Mucosa of stomach (tissue), 1 donor: ENCODE measurements around the gene GREB1L.
"Not testable (repeated sequence)": the region's sequence is repeated elsewhere in the genome, so short reads cannot be mapped to it uniquely, and the experiment has no call there.

Source experiments
- H3K27me3 ChIP-seq: one replicate; pipeline ENCODE4 v1.7.0; 2013; ENCODE audit warnings: mild to moderate bottlenecking, low read length; ENCODE audit not compliant: control insufficient read depth, insufficient read depth
- H3K36me3 ChIP-seq: one replicate; pipeline ENCODE4 v1.7.0; 2013; ENCODE audit warnings: low read length; ENCODE audit not compliant: control insufficient read depth, insufficient read depth
- H3K4me1 ChIP-seq: one replicate; pipeline ENCODE4 v1.7.0; 2013; ENCODE audit warnings: mild to moderate bottlenecking, low read length; ENCODE audit not compliant: control insufficient read depth, insufficient read depth
- H3K4me3 ChIP-seq: one replicate; pipeline ENCODE4 v1.7.0; 2013; ENCODE audit warnings: low read length
- H3K9ac ChIP-seq: one replicate; pipeline ENCODE4 v1.7.0; 2013; ENCODE audit warnings: mild to moderate bottlenecking, low read length, moderate library complexity
- H3K9me3 ChIP-seq: one replicate; pipeline ENCODE4 v1.7.0; 2013; ENCODE audit warnings: mild to moderate bottlenecking, low read length, moderate library complexity; ENCODE audit not compliant: control insufficient read depth
- donor health status: Pancreatic carcinoma.

Gene GREB1L

DNA sequence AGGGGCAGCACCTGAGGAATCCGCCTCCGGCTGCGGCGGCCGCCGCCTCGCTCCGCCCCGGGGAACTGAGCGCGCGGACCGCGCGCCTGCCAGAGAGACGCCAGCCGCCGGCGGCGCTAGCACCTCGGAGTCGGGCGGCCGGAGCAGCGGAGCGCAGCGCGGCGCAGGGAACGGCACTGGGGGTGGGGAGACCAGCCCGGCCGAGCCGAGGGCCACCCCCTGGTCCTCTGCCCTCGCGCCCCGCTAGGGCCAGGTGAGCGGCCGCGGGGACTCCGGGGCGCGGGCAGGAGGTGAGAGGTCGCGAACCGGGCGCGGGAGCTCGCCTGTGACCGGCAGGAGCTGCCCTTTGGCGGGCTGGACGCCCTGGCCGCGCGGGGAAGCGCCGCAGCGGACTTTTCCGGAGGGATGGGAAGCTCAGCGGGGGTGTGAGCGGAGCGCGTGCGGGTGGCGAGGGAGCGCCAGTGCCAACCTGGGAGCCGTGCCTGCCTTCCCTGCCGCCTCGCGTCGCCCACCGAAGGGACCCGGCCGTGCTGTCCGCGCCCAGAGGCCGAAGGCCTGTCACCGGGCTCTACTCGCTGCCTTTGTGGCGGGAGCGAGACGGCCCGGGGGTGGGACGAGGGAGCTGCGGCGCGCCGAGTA, at the start of gene GREB1L:
Gene GREB1L (plus strand): TSS at position 92 of the 639 bp plus-strand sequence. CDS start 141,287 bp downstream, outside the sequence.
- H3K9me3 ChIP-seq, result no peaks in the 10 kb centered on the region
- no peaks in the 10 kb centered on the region for H3K36me3 ChIP-seq
- peaks cover 51% of the 10 kb centered on the region for H3K27me3 ChIP-seq
- peak within 1 kb of the TSS; percentile 34 for H3K9ac ChIP-seq
- H3K4me1 ChIP-seq, result peaks cover 5% of the 10 kb centered on the region
- peak within 1 kb of the TSS; percentile 14 for H3K4me3 ChIP-seq

DNA sequence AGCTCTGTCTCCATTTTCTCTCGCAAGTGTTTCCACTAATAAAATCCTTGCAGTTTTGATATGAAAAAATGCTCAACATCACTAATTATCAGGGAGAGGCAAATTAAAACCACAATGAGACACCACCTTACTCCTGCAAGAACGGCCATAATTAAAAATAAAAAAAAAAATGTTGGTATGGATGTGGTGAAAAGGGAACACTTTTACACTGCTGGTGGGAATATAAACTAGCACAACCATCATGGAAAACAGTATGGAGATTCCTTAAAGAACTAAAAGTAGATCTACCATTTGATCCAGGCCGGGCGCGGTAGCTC, 49.8 kb upstream of the GREB1L start:
- Histone ChIP-seq H3K9me3 (no peaks in the 10 kb centered on the region), H3K4me1 (no peaks in the 10 kb centered on the region), H3K4me3 (no peak overlapping the region), H3K9ac (no peak overlapping the region), H3K27me3 (no peaks in the 10 kb centered on the region), H3K36me3 (no peaks in the 10 kb centered on the region)

- Histone ChIP-seq H3K27me3 (no peaks in the 10 kb centered on the region), H3K9me3 (no peaks in the 10 kb centered on the region), H3K4me3 (no peak overlapping the region), H3K9ac (no peak overlapping the region), H3K36me3 (no peaks in the 10 kb centered on the region), H3K4me1 (no peaks in the 10 kb centered on the region)
Measured at GRCh38 chr18:21194871-21195771, 46.9 kb upstream of the GREB1L start.

DNA sequence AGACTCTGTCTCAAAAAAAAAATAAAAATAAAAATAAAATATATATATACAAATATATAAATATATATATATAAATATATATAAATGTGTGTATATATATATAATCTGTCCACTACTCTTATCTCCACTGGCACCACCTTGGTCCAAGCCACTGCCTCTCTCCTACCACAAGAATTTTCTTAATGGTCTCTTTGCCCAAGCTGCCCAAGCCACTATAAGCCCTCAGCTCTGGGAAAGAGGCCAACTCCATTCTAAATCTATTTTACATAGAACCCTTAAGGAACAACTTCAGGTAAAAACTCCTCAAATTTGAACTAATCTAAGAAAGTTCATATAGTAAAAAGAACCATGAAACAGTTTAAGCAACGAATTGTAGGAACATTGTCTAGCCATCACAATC, 45.6 kb upstream of the GREB1L start:
- H3K27me3 ChIP-seq, result no peaks in the 10 kb centered on the region
- no peaks in the 10 kb centered on the region for H3K4me1 ChIP-seq
- H3K4me3 ChIP-seq, result no peak overlapping the region
- no peaks in the 10 kb centered on the region for H3K36me3 ChIP-seq
- no peaks in the 10 kb centered on the region for H3K9me3 ChIP-seq
- H3K9ac ChIP-seq, result no peak overlapping the region

- no peak overlapping the region for H3K4me3 ChIP-seq
- no peaks in the 10 kb centered on the region for H3K36me3 ChIP-seq
- no peaks in the 10 kb centered on the region for H3K4me1 ChIP-seq
- H3K9me3 ChIP-seq, result no peaks in the 10 kb centered on the region
- no peak overlapping the region for H3K9ac ChIP-seq
- H3K27me3 ChIP-seq, result no peaks in the 10 kb centered on the region
Measured at GRCh38 chr18:21203126-21203525, 38.9 kb upstream of the GREB1L start.

DNA sequence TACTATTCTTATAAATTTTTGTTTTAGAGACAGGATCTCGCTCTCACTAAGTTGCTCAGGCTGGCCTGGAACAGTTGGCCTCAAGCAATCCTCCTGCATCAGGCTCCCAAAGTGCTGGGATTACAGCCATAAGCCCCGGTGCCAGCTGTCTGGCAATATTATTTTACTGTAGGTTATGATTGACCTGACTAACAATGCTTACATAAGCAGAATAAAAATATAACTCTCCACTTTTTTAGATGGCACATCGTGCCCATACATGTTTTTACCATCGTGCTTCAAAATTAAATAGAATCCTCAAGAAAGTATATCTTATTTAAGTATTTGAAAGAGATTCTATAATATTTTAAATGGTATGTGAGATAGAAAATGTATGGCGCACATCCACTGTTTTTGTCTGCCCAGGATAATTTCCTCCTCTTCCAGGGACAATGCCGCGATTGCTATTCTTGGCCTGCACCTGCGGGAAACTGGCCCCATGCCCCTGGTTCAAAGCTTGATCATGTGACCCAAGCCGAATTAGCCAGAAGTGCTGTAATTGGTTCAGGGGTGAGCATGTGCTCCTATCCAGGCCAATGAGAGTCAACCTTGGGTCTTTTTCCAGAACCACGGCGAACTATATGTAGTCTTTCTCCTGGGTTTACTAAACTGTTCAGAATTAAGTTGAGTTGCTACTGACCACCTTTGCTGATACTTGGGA, 38.3 kb upstream of the GREB1L start:
- H3K9me3 ChIP-seq, result no peaks in the 10 kb centered on the region
- no peak overlapping the region for H3K9ac ChIP-seq
- H3K27me3 ChIP-seq, result no peaks in the 10 kb centered on the region
- H3K36me3 ChIP-seq, result no peaks in the 10 kb centered on the region
- H3K4me1 ChIP-seq, result no peaks in the 10 kb centered on the region
- no peak overlapping the region for H3K4me3 ChIP-seq

DNA sequence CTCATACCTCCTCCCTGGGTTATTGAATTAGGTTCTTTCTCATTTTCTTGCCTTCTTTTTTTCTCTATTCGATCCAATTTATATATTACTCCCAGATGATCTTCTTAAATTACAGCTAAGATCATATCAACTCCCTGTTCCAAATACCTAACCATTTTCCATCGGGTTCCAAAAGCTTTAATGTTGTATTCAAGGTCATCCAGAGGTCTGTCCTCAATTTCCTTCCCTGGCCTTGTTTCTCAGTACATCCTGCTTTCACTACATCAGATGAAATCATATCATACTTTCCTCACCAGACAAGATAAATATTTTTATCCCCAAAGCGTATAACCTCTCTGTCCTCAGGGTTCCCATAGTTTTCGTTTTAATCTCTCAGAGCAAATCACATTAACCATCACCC, 36.3 kb upstream of the GREB1L start:
- H3K36me3 ChIP-seq, result no peaks in the 10 kb centered on the region
- no peaks in the 10 kb centered on the region for H3K4me1 ChIP-seq
- no peak overlapping the region for H3K9ac ChIP-seq
- H3K9me3 ChIP-seq, result no peaks in the 10 kb centered on the region
- H3K4me3 ChIP-seq, result no peak overlapping the region
- no peaks in the 10 kb centered on the region for H3K27me3 ChIP-seq

DNA sequence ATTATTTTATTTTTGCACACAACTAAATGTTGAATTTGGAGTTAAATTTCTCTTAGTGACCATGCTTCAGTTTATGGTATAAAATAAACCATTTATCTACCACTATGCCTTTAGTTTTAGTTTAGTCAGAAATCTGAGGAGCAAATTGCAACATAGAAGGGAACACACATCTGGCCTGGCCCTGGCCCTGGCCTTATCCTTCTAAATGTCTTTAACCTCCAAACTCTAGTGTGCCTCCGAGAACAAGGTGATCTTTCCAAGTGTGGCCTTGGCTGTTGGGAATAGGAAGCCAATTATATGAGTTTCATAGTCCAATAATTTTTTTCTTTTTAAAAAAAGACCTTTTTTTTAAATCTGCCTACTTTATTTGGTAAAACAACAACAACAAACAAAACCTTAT, 31.8 kb upstream of the GREB1L start:
- no peaks in the 10 kb centered on the region for H3K4me1 ChIP-seq
- no peak overlapping the region for H3K4me3 ChIP-seq
- H3K27me3 ChIP-seq, result no peaks in the 10 kb centered on the region
- no peak overlapping the region for H3K9ac ChIP-seq
- H3K36me3 ChIP-seq, result no peaks in the 10 kb centered on the region
- H3K9me3 ChIP-seq, result no peaks in the 10 kb centered on the region

DNA sequence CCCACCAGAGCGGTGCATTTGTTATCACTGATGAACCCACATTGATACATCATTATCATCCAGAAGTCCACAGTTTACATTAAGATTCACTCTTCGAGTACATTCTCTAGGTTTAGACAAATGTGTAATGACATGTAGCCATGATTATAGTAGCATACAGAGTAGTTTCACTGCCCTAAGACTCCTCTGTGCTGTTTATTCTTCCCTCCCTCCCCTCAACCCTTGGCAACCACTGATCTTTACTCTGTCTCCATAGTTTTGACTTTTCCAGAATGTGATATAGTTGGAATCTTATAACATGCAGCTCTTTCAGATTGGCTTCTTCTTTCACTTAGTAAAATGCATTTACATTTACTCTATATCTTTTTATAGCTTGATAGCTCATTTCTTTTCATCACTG, 31.2 kb upstream of the GREB1L start:
- no peak overlapping the region for H3K9ac ChIP-seq

DNA sequence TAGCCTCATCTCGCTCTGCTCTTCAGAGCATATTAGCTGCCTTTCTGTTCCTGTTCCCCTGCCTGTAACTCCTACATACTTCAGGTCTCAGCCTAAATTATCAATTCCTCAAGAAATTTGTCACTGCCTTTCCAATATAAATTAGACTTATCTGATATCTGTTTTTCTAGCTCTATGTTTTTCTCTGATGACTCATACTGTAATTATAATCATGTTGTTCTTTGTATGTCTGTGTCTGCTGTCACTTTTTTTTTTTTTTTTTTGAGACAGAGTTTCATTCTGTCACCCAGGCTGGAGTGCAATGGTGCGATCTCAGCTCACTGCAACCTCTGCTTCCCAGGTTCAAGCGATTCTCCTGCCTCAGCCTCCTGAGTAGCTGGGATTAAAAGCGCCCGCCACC, 27.6 kb upstream of the GREB1L start:
- H3K4me1 ChIP-seq, H3K36me3 ChIP-seq, H3K9ac ChIP-seq, H3K27me3 ChIP-seq, H3K4me3 ChIP-seq, H3K9me3 ChIP-seq: not testable (repeated sequence)

More for the DNA sequence above, 31.2 kb upstream of the GREB1L start:
- Histone ChIP-seq H3K36me3 (no peaks in the 10 kb centered on the region), H3K9me3 (no peaks in the 10 kb centered on the region), H3K4me1 (no peaks in the 10 kb centered on the region), H3K4me3 (no peak overlapping the region), H3K27me3 (no peaks in the 10 kb centered on the region)

GRCh38 chr18:21215490-21215889, 26.5 kb upstream of the GREB1L start:
- no peaks in the 10 kb centered on the region for H3K9me3 ChIP-seq
- no peaks in the 10 kb centered on the region for H3K27me3 ChIP-seq
- H3K4me1 ChIP-seq, result no peaks in the 10 kb centered on the region
- no peak overlapping the region for H3K4me3 ChIP-seq
- no peaks in the 10 kb centered on the region for H3K36me3 ChIP-seq
- no peak overlapping the region for H3K9ac ChIP-seq

DNA sequence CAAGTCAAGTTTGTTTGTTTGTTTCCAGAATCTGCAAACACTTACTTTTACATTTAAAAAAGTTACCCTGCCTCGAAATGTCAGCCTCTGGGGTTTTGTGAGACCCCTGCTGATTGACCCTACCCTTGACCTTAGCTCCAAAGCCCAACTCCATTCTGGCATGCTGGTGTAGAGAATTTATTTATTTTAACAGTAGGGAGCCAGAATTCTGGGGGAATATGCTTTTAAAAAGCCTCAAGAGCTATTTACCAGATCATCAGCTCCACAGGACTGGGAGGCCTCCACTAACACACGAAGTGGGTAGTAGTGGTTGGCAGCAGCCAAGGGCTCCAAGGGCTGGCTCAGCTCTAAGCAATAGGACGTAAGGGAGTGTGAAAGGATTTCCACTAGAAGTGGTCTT, 23.2 kb upstream of the GREB1L start:
- no peak overlapping the region for H3K9ac ChIP-seq
- H3K36me3 ChIP-seq, result no peaks in the 10 kb centered on the region
- no peaks in the 10 kb centered on the region for H3K27me3 ChIP-seq
- no peak overlapping the region for H3K4me3 ChIP-seq
- H3K9me3 ChIP-seq, result no peaks in the 10 kb centered on the region
- H3K4me1 ChIP-seq, result no peaks in the 10 kb centered on the region
